Measurements from ENCODE around the gene C12orf57.
"Not testable (repeated sequence)": the region's sequence is repeated elsewhere in the genome, so short reads cannot be mapped to it uniquely, and the experiment has no call there.

C12orf57 gene

DNA sequence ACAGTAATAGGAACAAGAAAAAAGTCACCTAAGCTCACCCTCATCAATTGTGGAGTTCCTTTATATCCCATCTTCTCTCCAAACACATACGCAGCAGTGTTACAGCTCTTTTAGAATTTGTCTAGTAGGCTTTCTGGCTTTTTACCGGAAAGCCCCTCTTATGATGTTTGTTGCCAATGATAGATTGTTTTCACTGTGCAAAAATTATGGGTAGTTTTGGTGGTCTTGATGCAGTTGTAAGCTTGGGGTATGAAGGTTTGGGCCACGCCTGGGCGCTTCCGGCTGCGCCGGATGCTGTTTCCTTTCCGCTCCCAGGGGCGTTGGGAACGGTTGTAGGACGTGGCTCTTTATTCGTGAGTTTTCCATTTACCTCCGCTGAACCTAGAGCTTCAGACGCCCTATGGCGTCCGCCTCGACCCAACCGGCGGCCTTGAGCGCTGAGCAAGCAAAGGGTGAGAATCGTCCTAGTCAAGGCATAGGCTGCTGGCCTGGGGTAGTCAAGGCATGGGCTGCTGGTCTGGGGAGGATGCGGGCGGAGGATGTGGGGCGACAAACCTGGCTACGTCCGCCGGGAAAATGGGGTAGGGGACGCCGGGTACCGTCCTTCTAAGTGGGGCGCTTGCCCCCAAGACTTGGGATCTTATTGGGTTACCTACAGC is at the start of gene C12orf57, which contains the start of gene RNU7-1:
TSS of gene C12orf57 (plus strand) at position 301 of the 659 bp plus-strand sequence. CDS start at position 401, 100 bp downstream.
TSS of gene RNU7-1 (plus strand) at position 95 of the 659 bp plus-strand sequence.
- peak; percentile 86 for DNase-seq (ENCODE audit: low spot score)

DNA sequence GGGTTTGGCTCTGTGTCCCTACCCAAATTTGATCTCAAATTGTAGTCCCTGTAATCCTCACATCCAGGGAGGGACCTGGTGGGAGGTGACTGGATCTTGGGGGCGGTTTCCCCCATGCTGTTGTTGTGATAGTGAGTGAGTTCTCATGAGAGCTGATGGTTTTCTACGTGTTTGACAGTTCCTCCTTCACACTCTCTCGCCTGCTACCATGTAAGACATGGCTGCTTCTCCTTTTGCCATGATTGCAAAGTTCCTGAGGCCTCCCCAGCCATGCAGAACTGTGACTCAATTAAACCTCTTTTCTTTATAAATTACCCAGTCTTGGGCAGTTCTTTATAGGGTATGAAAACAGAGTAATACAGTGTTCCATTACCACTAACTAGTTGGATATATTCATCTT is 49.5 kb upstream of the C12orf57 start:
- no peak for DNase-seq (ENCODE audit: low spot score)

DNA sequence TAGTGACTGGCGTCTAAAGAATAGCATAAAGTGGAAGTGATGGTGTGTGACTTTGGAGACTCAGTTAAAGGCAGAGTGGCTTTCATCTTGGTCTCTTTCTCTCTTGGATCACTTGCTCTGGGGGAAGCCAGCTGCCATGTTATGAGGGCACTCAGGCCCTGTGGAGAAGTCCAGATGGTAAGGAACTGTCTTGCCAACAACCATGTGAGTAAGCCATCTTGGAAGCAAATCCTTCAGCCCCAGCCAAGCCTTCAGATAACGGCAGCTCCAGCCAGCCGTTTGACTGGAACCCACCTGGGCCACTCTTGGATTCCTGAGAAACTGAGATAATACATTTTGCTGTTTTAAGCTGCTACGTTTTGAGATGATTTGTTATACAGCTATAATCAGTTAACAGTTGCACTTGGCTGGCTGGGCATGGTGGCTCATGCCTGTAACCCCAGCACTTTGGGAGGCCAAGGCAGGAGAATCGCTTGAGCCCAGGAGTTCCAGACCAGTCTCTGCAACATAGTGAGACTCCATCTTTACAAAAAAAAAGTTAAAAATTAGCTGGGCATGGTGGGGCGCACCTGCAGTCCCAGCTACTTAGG is 46.9 kb upstream of the C12orf57 start:
- no peak for DNase-seq (ENCODE audit: low spot score)

DNA sequence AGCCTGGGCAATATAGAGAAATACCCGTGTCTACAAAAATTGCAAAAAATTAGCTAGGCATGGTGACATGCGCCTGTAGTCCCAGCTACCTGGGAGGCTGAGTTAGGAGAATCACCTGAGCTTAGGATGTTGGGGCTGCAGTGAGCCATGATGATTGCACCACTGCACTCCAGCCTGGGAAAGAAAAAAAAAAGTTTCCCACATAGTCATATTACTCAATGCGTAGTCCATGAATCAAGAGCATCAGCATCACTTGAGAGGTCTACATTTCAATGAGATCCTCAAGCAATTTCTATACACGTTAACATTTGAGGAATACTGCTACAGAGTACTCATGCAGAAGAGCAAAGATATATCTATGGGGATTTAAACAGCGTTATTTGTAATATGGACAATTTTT is 44.4 kb upstream of the C12orf57 start:
- no peak for DNase-seq (ENCODE audit: low spot score)

- no peak for DNase-seq (ENCODE audit: low spot score)
Observed at GRCh38 chr12:6899837-6900519, 43.8 kb upstream of the C12orf57 start.

- no peak for DNase-seq (ENCODE audit: low spot score)
Observed at GRCh38 chr12:6902448-6902847, 41.4 kb upstream of the C12orf57 start.

- no peak for DNase-seq (ENCODE audit: low spot score)
Observed at GRCh38 chr12:6903722-6904121, 40.1 kb upstream of the C12orf57 start.

DNA sequence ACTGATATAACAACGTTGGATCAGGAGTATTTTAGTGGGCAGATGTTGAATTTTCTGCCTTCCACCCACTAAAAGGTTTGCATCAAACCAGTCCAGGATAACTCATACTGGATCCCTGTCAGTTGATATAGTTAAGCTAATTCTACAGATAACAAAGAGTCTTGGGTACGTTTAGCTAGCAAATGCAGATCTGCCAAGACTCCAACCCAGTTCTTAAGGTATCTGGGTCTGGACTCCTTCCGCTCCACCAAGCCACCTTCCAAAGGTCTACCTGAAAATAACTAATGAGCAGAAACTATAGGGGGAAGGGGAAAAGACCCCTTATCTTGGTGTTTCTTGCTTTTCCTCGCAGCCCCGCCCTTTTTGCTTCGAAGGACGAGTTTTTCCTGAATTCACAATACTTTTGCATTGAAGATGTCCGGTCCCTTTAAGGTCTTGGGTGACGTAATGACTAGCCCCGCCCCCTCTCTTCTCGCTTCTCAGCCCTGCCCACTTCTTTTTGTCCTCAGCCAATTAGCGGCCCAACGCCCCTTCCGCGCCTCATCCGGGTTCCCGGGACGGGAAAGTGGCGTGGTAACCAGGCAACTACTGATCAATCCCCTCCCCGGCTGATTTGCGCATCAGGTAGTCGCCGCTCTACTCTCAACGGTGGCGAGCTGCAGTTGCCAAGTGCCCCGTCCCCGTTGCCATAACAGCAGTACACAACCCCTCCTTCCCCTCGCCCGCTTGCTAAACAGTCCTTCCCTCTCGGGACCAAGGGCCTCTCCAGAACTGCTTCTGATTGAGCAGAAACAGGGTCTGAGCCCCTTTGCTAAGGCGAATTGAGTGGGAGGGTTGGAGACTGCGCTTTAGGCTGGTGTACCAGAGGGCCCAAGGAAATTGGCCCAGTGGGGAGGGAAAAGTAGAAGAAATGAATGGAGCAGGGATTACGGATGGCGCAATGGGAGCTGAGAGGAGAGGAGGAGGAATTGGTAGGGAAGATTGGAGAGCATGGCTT is 39.2 kb upstream of the C12orf57 start, which contains the start of gene LRRC23:
TSS of gene LRRC23 (plus strand) at position 543 of the 997 bp plus-strand sequence. CDS start 812 bp downstream, outside the sequence.
- peak; percentile 91 for DNase-seq (ENCODE audit: low spot score)

GRCh38 chr12:6905414-6906040 is 38.3 kb upstream of the C12orf57 start:
- no peak for DNase-seq (ENCODE audit: low spot score)

DNA sequence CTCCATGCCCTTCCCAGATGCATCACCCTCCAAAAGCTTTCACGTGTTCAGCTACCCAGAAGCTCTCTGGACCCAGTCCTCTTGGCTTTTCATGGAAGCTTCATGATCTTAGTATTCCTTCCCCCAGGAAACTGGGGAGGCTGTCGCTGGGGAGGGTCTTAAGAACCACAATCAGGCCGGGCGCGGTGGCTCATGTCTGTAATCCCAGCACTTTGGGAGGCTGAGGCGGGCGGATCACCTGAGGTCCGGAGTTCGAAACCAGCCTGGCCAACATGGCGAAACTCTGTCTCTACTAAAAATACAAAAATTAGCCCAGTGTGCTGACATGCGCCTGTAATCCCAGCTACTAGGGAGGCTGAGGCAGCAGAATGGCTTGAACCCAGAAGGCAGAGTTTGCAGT is 35.7 kb upstream of the C12orf57 start:
- not testable (repeated sequence) for DNase-seq (ENCODE audit: low spot score)

- no peak for DNase-seq (ENCODE audit: low spot score)
Observed at GRCh38 chr12:6909421-6910145, 34.2 kb upstream of the C12orf57 start.

- no peak for DNase-seq (ENCODE audit: low spot score)
Observed at GRCh38 chr12:6912164-6912935, 31.5 kb upstream of the C12orf57 start.

- DNase-seq (ENCODE audit: low spot score) = peak; percentile 86
Observed at GRCh38 chr12:6914246-6914946, 29.4 kb upstream of the C12orf57 start, which contains the start of gene ENO2. ENO2 (plus strand) TSS chr12:6914580; CDS start chr12:6915833, 1,253 bp downstream.

GRCh38 chr12:6914947-6915788 is 28.7 kb upstream of the C12orf57 start:
- DNase-seq (ENCODE audit: low spot score) = peak; percentile 89

- no peak for DNase-seq (ENCODE audit: low spot score)
Observed at GRCh38 chr12:6915789-6916285, 28.0 kb upstream of the C12orf57 start.

- DNase-seq (ENCODE audit: low spot score) = no peak
Observed at GRCh38 chr12:6916426-6917200, 27.2 kb upstream of the C12orf57 start.

Data from D341Med (cell line).